ENCODE measurements around the gene GPATCH2L.

GPATCH2L gene

GRCh38 chr14:76151398-76152332 lies at the start of gene GPATCH2L:
Gene GPATCH2L, plus strand, starts transcription at chr14:76151922. Its CDS starts 2,442 bp downstream, at chr14:76154364.
- DNase-seq (ENCODE audit: low read depth), result peak; percentile 91

- no peak for DNase-seq (ENCODE audit: low read depth)
These were observed 46.8 kb upstream of the GPATCH2L start for GRCh38 chr14:76104802-76105355.

GRCh38 chr14:76106188-76106587 lies 45.5 kb upstream of the GPATCH2L start:
- no peak for DNase-seq (ENCODE audit: low read depth)

GRCh38 chr14:76109087-76109880 lies 42.4 kb upstream of the GPATCH2L start:
- peak; percentile 52 for DNase-seq (ENCODE audit: low read depth)

GRCh38 chr14:76112889-76113624 lies 38.7 kb upstream of the GPATCH2L start:
- DNase-seq (ENCODE audit: low read depth), result no peak

GRCh38 chr14:76113691-76114090 lies 38.0 kb upstream of the GPATCH2L start:
- no peak for DNase-seq (ENCODE audit: low read depth)

- DNase-seq (ENCODE audit: low read depth), result peak; percentile 22
These were observed 36.7 kb upstream of the GPATCH2L start for GRCh38 chr14:76115010-76115422.

- no peak for DNase-seq (ENCODE audit: low read depth)
These were observed 33.8 kb upstream of the GPATCH2L start for GRCh38 chr14:76117789-76118484.

- DNase-seq (ENCODE audit: low read depth), result no peak
These were observed 33.1 kb upstream of the GPATCH2L start for GRCh38 chr14:76118594-76118993.

GRCh38 chr14:76121089-76121748 lies 30.5 kb upstream of the GPATCH2L start:
- DNase-seq (ENCODE audit: low read depth), result no peak

- DNase-seq (ENCODE audit: low read depth), result no peak
These were observed 28.1 kb upstream of the GPATCH2L start for GRCh38 chr14:76123426-76124225.

- no peak for DNase-seq (ENCODE audit: low read depth)
These were observed 26.2 kb upstream of the GPATCH2L start for GRCh38 chr14:76125511-76125910.

- DNase-seq (ENCODE audit: low read depth), result no peak
These were observed 25.6 kb upstream of the GPATCH2L start for GRCh38 chr14:76126076-76126475.

GRCh38 chr14:76129851-76130576 lies 21.7 kb upstream of the GPATCH2L start:
- DNase-seq (ENCODE audit: low read depth), result no peak

GRCh38 chr14:76131071-76131965 lies 20.4 kb upstream of the GPATCH2L start:
- DNase-seq (ENCODE audit: low read depth), result no peak

- peak; percentile 43 for DNase-seq (ENCODE audit: low read depth)
These were observed 18.6 kb upstream of the GPATCH2L start for GRCh38 chr14:76133103-76133502.

GRCh38 chr14:76134231-76134630 lies 17.5 kb upstream of the GPATCH2L start:
- DNase-seq (ENCODE audit: low read depth), result no peak

- no peak for DNase-seq (ENCODE audit: low read depth)
These were observed 16.0 kb upstream of the GPATCH2L start for GRCh38 chr14:76135722-76136121.

Data from EH (cell line).